Activated CD4-positive, alpha-beta T cell treated with anti-CD3 and anti-CD28 coated beads, Interleukin-2, amount 10 ng/mL, durations not matched to agents 24 days and 14 days (primary cell): Measurements from ENCODE around the gene RAB40C. TPM values are rescaled to one million over a fixed set of nuclear protein-coding genes. Genes with fewer than 3 reads are reported as not detected.
A peak's percentile ranks its signal among the peaks of the same experiment; 100 is the strongest.
"Not testable (repeated sequence)": the region's sequence is repeated elsewhere in the genome, so short reads cannot be mapped to it uniquely, and the experiment has no call there.

Experiments
- DNase-seq: peaks from one replicate; pipeline ENCODE4 v3.0.0; 2022
- H3K27ac Mint-ChIP-seq: one replicate; pipeline ENCODE4 v1.8.0; 2022; ENCODE audit warnings: mild to moderate bottlenecking, mixed read lengths
- H3K27me3 Mint-ChIP-seq: one replicate; pipeline ENCODE4 v1.8.0; 2022; ENCODE audit warnings: mixed read lengths
- H3K36me3 Mint-ChIP-seq: one replicate; pipeline ENCODE4 v1.8.0; 2022; ENCODE audit warnings: low read depth, mild to moderate bottlenecking, mixed read lengths
- H3K4me1 Mint-ChIP-seq: one replicate; pipeline ENCODE4 v1.8.0; 2021; ENCODE audit warnings: mixed read lengths
- H3K4me3 Mint-ChIP-seq: one replicate; pipeline ENCODE4 v1.8.0; 2022; ENCODE audit warnings: mild to moderate bottlenecking, moderate library complexity, mixed read lengths
- H3K9me3 Mint-ChIP-seq: one replicate; pipeline ENCODE4 v1.8.0; 2021; ENCODE audit warnings: mixed read lengths
- intact Hi-C: fragments of 100-400 bp; cut with micrococcal nuclease; formaldehyde crosslinking; loops from one replicate; pipeline ENCODE4 v1.15.1; 2023
- total RNA-seq: library from RNA; stranded (reverse); gene quantifications from 2 replicates; pipeline ENCODE4 v1.2.3, GENCODE V29; 2022

Gene RAB40C
- total RNA-seq, 1 donor from 2014 or later: 16.5 TPM

GRCh38 chr16:595094-595528 is 5.2 kb downstream of the RAB40C start:
- H3K9me3 Mint-ChIP-seq: no peaks in the 10 kb centered on the region
- H3K4me3 Mint-ChIP-seq: no peak overlapping the region
- intact Hi-C loops: no loop called here
- no peak overlapping the region for H3K27ac Mint-ChIP-seq
- peaks cover 11% of the 10 kb centered on the region for H3K36me3 Mint-ChIP-seq
- no peaks in the 10 kb centered on the region for H3K27me3 Mint-ChIP-seq
- H3K4me1 Mint-ChIP-seq: peaks cover 18% of the 10 kb centered on the region
- no peak for DNase-seq

- peaks cover 11% of the 10 kb centered on the region for H3K4me1 Mint-ChIP-seq
- no peaks in the 10 kb centered on the region for H3K9me3 Mint-ChIP-seq
- no peak for DNase-seq
- intact Hi-C loops: no loop called here
- peaks cover 10% of the 10 kb centered on the region for H3K36me3 Mint-ChIP-seq
- no peaks in the 10 kb centered on the region for H3K27me3 Mint-ChIP-seq
- no peak overlapping the region for H3K27ac Mint-ChIP-seq
- no peak overlapping the region for H3K4me3 Mint-ChIP-seq
Observed at GRCh38 chr16:595942-596735, 6.3 kb downstream of the RAB40C start.

- Mint-ChIP-seq H3K4me1 (peaks cover 9% of the 10 kb centered on the region), H3K27me3 (no peaks in the 10 kb centered on the region), H3K4me3 (no peak overlapping the region), H3K36me3 (peaks cover 10% of the 10 kb centered on the region), H3K27ac (no peak overlapping the region), H3K9me3 (no peaks in the 10 kb centered on the region)
- DNase-seq: no peak
- intact Hi-C loops: no loop called here
Observed at GRCh38 chr16:596736-597060, 6.8 kb downstream of the RAB40C start.

GRCh38 chr16:597655-598054 is 7.8 kb downstream of the RAB40C start:
- peaks cover 10% of the 10 kb centered on the region for H3K36me3 Mint-ChIP-seq
- H3K27me3 Mint-ChIP-seq, H3K9me3 Mint-ChIP-seq, DNase-seq, H3K27ac Mint-ChIP-seq, H3K4me1 Mint-ChIP-seq, H3K4me3 Mint-ChIP-seq, intact Hi-C loops: not testable (repeated sequence)

- intact Hi-C loops: no loop called here
- H3K4me3 Mint-ChIP-seq: no peak overlapping the region
- no peaks in the 10 kb centered on the region for H3K9me3 Mint-ChIP-seq
- peaks cover 6% of the 10 kb centered on the region for H3K4me1 Mint-ChIP-seq
- no peak for DNase-seq
- H3K36me3 Mint-ChIP-seq: peaks cover 13% of the 10 kb centered on the region
- no peaks in the 10 kb centered on the region for H3K27me3 Mint-ChIP-seq
- no peak overlapping the region for H3K27ac Mint-ChIP-seq
Observed at GRCh38 chr16:598823-599739, 9.2 kb downstream of the RAB40C start.

- no peak for DNase-seq
Observed at GRCh38 chr16:600781-601180, 10.9 kb downstream of the RAB40C start.

GRCh38 chr16:603933-604332 is 14.1 kb downstream of the RAB40C start:
- Mint-ChIP-seq H3K9me3 (no peaks in the 10 kb centered on the region), H3K27me3 (no peaks in the 10 kb centered on the region), H3K4me3 (no peak overlapping the region), H3K36me3 (peaks cover 5% of the 10 kb centered on the region), H3K4me1 (peaks cover 1% of the 10 kb centered on the region), H3K27ac (no peak overlapping the region)
- intact Hi-C loops: no loop called here
- no peak for DNase-seq

More at GRCh38 chr16:600781-601180, 10.9 kb downstream of the RAB40C start:
- H3K36me3 Mint-ChIP-seq: peaks cover 12% of the 10 kb centered on the region
- H3K4me3 Mint-ChIP-seq: no peak overlapping the region
- no peak overlapping the region for H3K27ac Mint-ChIP-seq
- no peaks in the 10 kb centered on the region for H3K27me3 Mint-ChIP-seq
- H3K9me3 Mint-ChIP-seq: no peaks in the 10 kb centered on the region
- peaks cover 4% of the 10 kb centered on the region for H3K4me1 Mint-ChIP-seq
- intact Hi-C loops: no loop called here

GRCh38 chr16:606656-607307 is 16.9 kb downstream of the RAB40C start:
- no peak overlapping the region for H3K4me3 Mint-ChIP-seq
- H3K9me3 Mint-ChIP-seq: no peaks in the 10 kb centered on the region
- peaks cover 3% of the 10 kb centered on the region for H3K36me3 Mint-ChIP-seq
- intact Hi-C loops: no loop called here
- H3K27me3 Mint-ChIP-seq: no peaks in the 10 kb centered on the region
- peaks cover 3% of the 10 kb centered on the region for H3K4me1 Mint-ChIP-seq
- no peak for DNase-seq
- H3K27ac Mint-ChIP-seq: no peak overlapping the region

GRCh38 chr16:608019-608418 is 18.2 kb downstream of the RAB40C start:
- no peak overlapping the region for H3K27ac Mint-ChIP-seq

GRCh38 chr16:609316-609715 is 19.4 kb downstream of the RAB40C start:
- H3K27ac Mint-ChIP-seq: no peak overlapping the region
- H3K9me3 Mint-ChIP-seq: no peaks in the 10 kb centered on the region
- no peaks in the 10 kb centered on the region for H3K27me3 Mint-ChIP-seq
- no peaks in the 10 kb centered on the region for H3K36me3 Mint-ChIP-seq
- H3K4me3 Mint-ChIP-seq: no peak overlapping the region
- peaks cover 2% of the 10 kb centered on the region for H3K4me1 Mint-ChIP-seq
- DNase-seq: no peak
- intact Hi-C loops: no loop called here

More at GRCh38 chr16:608019-608418, 18.2 kb downstream of the RAB40C start:
- peaks cover 2% of the 10 kb centered on the region for H3K36me3 Mint-ChIP-seq
- no peak overlapping the region for H3K4me3 Mint-ChIP-seq
- no peaks in the 10 kb centered on the region for H3K27me3 Mint-ChIP-seq
- no peaks in the 10 kb centered on the region for H3K9me3 Mint-ChIP-seq
- H3K4me1 Mint-ChIP-seq: peaks cover 3% of the 10 kb centered on the region
- intact Hi-C loops: no loop called here
- no peak for DNase-seq

- intact Hi-C loops: loop anchor here (10.0 kb wide), 1 partner anchor 45 kb away; the partner anchor contains the start of genes NHLRC4, PIGQ and PRR35
- Mint-ChIP-seq H3K36me3 (no peaks in the 10 kb centered on the region), H3K9me3 (no peaks in the 10 kb centered on the region), H3K4me1 (peaks cover 2% of the 10 kb centered on the region), H3K27me3 (no peaks in the 10 kb centered on the region), H3K27ac (no peak overlapping the region), H3K4me3 (no peak overlapping the region)
- no peak for DNase-seq
Observed at GRCh38 chr16:609984-610383, 20.1 kb downstream of the RAB40C start.

- intact Hi-C loops: loop anchor here (10.0 kb wide), 1 partner anchor 46 kb away; the partner anchor contains the start of genes NHLRC4, PIGQ and PRR35
- DNase-seq: peak; percentile 79
- no peak overlapping the region for H3K4me3 Mint-ChIP-seq
- H3K9me3 Mint-ChIP-seq: no peaks in the 10 kb centered on the region
- no peak overlapping the region for H3K27ac Mint-ChIP-seq
- H3K4me1 Mint-ChIP-seq: peaks cover 2% of the 10 kb centered on the region
- H3K36me3 Mint-ChIP-seq: no peaks in the 10 kb centered on the region
- H3K27me3 Mint-ChIP-seq: no peaks in the 10 kb centered on the region
Observed at GRCh38 chr16:610513-611381, 20.9 kb downstream of the RAB40C start.

- Mint-ChIP-seq H3K4me1 (peaks cover 2% of the 10 kb centered on the region), H3K27me3 (no peaks in the 10 kb centered on the region), H3K4me3 (no peak overlapping the region), H3K27ac (no peak overlapping the region), H3K9me3 (no peaks in the 10 kb centered on the region), H3K36me3 (no peaks in the 10 kb centered on the region)
- intact Hi-C loops: loop anchor here (10.0 kb wide), 1 partner anchor 50 kb away; the partner anchor contains the start of genes NHLRC4, PIGQ and PRR35
- no peak for DNase-seq
Observed at GRCh38 chr16:615122-615521, 25.3 kb downstream of the RAB40C start.
